NCI-H226 (cell line): ENCODE data around the gene PDZD4.
"Not testable (repeated sequence)": the region's sequence is repeated elsewhere in the genome, so short reads cannot be mapped to it uniquely, and the experiment has no call there.

Experiments used
- DNase-seq: peaks from one replicate; pipeline ENCODE4 v3.0.0-alpha.2; 2015

Gene PDZD4

GRCh38 chrX:153830640-153831428 lies 490 bp upstream of the PDZD4 start:
- DNase-seq = no peak

GRCh38 chrX:153829549-153829798 lies 870 bp downstream of the PDZD4 start:
- DNase-seq = no peak

DNA sequence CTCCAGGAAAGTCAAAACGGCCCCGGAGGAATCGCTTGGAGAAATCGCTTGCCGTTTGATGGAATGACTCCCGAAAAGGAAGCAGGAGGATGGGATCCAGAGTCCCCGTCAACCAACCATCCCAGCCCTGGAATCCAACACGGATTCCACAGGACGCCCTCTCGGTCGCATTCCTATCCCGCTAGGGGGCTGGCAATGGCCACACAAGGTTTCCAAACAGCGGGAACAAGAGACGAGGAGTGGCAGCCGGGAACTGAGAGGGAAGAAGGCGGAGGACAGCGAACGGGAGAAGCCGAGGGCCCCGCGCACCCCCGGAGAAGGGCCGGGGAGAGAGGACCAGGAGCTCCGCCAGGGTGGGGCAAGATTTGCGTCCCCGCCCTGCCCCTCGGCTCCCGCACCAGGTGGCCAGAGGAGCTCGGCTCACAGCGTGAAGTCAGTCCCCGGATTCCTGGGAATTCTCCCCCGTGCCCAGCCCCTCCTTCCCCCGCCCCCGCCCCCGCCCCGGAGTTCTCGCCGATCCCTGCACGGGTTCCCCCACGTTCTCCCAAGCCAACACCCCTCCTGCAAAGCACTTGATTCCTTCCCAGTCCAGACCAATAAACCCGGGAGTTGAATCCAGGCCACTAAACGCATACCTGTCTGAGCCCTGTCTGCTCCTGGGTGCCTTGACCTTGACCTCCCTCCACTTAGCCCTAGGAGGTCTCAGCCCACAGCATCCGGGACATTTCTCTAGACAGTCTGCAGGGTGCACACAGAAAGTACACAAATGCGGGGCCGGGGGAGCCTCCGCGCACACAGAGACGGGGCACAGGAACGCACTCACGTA lies 1.4 kb downstream of the PDZD4 start:
- DNase-seq = no peak

DNA sequence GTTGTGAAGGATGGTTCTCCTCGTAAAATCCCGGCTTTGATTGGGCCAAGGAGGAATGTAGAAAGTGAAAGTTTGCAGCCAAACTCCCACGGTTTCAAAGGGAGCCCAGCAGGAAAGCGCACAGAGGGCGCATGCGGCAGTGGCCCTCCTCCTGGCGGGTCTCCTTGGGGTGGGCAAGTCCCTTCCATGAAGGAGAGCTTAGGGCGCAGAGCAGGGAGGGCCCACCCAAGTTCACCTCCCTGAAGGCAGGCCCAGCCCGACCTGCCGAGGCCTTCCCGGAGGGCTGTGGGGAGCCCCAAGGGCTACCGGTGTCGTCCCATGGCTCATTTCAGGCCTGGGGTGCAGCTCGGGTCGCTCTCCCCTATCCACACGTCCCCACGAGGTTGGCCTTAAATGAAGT lies 2.0 kb downstream of the PDZD4 start:
- DNase-seq = no peak

GRCh38 chrX:153827903-153828302 lies 2.4 kb downstream of the PDZD4 start:
- no peak for DNase-seq

GRCh38 chrX:153827016-153827415 lies 3.3 kb downstream of the PDZD4 start:
- DNase-seq = no peak

- no peak for DNase-seq
Observed at GRCh38 chrX:153825042-153825441, 5.3 kb downstream of the PDZD4 start.

DNA sequence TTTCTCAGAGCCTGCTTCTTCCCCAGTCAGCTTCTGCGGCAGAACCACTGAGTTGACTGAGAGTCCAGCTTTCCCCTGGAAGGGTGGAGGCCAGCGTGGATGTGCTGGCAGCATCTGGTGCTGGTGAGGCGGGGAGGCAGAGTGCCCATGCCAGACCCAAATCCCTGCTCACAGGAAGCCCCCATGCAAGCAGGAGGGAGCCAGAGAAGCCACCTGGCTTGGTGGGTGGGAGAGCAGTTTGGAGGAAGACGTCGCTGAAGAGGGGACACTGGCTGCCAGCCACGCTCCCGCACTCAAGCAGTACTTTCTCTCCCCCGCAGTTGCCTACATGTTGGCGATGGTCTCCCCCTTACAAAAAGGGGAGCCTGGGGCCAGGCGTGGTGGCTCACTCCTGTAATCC lies 6.0 kb downstream of the PDZD4 start:
- DNase-seq = no peak

- DNase-seq = no peak
Observed at GRCh38 chrX:153821066-153821465, 9.3 kb downstream of the PDZD4 start.

DNA sequence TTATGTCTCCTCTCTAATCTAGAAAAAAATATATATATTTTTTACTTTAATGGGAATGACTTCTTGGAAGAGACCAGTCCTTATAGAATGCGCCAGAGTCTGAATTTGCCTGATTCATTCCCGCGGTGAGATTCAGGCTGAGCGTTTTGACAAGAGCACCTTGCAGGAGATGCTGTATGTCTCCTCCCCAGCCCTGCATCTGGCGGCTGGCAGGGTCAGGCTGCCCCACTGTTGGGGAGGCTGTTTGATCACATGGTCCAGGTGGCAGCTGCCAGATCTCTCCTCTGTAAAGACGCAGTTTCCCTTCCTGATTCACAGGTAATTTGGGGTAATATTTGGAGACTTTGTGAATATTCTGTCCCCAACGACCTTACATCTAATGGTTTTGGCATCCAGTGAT lies 9.7 kb downstream of the PDZD4 start:
- DNase-seq = no peak

- DNase-seq = no peak
Observed at GRCh38 chrX:153819384-153820040, 10.8 kb downstream of the PDZD4 start.

GRCh38 chrX:153818571-153819383 lies 11.6 kb downstream of the PDZD4 start:
- no peak for DNase-seq

GRCh38 chrX:153818064-153818463 lies 12.3 kb downstream of the PDZD4 start:
- not testable (repeated sequence) for DNase-seq

DNA sequence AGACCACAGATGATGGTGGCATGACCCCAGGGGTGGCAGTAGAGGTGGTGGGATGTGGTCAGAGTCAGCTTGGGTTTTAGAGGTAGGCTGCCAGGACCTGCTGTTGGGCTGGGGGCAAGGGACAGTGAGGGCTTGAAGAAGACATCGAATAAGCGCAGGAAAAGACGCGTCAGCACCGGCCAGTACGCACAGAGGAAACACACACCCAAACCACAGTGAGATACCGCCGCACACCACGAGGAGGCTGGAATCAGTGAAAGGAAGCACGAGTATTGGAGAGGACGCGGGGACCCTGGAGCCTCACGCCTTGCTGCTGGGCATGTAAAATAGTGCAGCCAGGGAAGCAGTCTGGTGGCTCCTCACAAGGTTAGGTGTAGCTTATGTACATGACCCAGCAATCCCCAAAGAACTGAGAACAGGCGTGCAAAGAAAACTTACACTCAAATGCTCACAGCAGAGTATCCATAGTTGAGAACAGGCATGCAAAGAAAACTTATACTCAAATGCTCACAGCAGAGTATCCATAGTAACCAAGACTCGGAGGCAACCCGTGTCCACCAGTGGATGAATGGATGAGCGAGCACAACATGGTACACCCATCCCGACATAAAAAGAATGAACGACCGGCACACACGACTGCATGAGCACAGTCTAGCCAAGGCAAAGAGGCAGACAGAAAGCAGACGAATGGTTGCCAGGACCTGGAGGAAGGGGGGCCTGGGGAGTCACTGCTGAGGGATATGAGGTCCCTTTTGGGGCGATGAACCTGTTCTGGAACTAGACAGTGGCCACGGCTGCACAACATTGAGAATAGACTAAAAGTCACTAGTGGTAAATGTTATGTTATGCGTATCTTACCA lies 13.3 kb downstream of the PDZD4 start:
- DNase-seq = no peak

GRCh38 chrX:153814591-153815315 lies 15.6 kb downstream of the PDZD4 start:
- DNase-seq = no peak

DNA sequence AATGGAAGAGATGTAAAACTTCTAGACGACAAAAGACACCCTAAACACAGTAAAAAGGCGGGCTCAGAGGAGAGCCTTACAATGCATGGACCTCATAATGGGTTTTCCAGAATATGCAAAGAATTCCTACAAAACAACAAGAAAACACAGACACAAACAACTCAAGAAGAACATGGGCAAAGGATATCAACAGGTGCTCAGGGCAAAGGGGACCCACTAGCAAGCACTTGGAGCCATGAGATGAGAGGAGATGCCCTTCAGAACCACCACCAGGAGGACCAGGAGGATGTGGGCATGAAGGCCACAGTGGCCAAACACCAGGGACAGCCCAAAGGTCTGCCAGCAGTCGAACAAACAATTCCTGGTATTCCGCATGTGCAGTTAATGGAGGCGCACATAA lies 17.2 kb downstream of the PDZD4 start:
- DNase-seq = no peak

DNA sequence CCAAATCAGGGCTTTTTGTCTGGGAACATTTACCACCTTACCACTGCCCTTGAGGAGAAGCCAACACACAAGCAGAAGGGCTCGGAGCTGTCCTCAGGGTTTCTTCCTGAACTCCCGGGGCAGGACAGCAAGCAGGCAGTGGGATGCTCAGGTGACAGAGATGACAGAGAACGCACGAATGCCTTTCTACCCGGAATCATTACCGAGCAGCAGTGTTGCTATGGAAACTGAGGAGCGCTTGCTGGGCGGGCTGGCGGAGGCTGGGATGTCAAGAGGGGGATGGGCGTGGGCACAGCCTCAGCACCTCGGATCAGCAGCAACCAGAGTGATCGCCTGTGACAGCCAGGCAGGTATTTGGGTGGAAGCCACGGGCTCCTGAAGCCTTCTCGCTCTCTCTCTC lies 18.1 kb downstream of the PDZD4 start:
- no peak for DNase-seq

DNA sequence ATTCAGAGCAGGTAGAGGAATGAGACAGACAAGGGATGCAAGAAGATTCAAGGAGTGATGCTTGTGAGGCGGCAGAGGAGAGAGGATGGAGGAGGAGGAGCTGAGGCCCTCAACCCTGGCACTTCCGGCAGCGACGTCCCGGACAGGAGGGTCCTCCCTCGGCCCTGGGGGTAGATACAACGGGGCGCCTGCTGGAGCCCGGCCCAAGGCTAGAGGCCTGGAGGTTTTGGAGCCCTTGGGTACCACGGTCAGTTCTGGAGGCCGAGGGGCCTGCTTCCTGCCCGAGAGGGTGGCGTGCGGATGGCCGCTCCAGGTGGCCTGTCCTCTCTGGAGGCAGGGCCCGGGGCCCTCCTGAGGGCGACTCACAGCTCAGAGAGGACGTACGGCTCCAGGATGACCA lies 22.4 kb downstream of the PDZD4 start:
- no peak for DNase-seq

- DNase-seq = no peak
Observed at GRCh38 chrX:153806999-153807575, 23.3 kb downstream of the PDZD4 start.

- no peak for DNase-seq
Observed at GRCh38 chrX:153805436-153805835, 24.9 kb downstream of the PDZD4 start.

GRCh38 chrX:153804621-153805020 lies 25.7 kb downstream of the PDZD4 start:
- DNase-seq = no peak
